Left hindlimb (tissue), 1 donor: ENCODE results near the gene TMEM255A.

Source experiments
- DNase-seq: peaks from one replicate; pipeline ENCODE4 v3.0.0-alpha.2; 2018

The TMEM255A gene

DNA sequence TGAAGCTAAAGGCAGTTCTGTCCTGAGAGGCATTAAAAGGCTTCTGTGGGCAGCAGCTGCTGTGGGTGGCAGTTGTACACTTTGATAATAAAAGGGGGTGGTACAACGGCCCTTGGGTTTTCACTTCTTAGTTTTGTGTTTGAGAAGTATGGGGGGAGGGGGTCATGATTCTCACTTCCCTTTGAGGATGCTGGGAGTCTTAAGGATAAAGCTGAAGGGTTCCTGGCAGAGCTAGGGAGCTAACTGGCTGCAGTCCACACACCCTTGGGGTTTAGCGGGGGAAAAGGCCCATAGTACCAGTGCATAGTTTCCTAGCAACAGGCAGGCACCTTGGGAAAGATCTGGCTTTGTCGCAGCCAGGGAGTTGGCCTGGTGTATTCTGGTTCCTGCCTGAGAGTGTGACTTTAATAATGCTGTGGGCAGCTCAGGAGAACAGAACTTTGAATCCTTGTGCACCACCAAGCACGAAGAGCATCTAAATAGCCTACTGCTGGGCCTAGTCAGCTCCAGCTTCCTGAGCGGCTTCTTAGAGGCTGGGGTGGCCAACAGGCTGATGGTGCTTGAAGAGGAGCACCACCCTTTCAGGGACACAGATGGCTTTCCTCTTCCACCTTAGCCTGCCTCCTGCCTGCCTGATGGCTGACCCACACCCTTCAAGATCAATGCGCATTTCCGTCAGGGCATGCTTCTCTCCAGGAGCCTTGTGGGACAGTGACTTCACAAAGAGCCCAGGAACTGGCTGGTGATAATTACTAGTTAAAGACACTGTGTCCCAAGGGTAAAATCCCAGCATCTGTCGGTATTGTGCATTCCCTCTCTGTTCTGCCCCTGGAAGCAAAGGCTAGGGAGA, 48.2 kb downstream of the TMEM255A start:
- DNase-seq, result no peak

DNA sequence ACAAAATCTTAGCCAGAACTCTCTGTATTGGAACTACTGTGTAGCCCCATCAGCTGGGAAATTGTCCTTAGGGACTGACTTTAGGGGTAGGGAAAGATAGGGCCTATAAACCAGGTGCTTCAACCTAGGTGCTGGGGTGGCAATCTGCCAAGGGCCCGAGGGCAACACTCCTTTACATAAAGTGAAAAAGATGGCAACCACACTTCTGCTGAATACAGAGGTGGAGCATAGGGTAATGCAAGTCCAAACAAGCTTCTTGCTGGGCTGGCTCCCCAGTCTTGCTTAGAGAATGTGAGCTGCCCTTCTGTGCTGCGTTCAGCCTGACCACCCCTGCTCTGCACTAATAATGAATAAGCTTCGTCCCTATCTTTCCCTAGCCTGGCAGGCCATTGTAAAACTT, 50.9 kb downstream of the TMEM255A start:
- no peak for DNase-seq

- no peak for DNase-seq
Measured at GRCh38 chrX:120253784-120254183, 57.5 kb downstream of the TMEM255A start.

DNA sequence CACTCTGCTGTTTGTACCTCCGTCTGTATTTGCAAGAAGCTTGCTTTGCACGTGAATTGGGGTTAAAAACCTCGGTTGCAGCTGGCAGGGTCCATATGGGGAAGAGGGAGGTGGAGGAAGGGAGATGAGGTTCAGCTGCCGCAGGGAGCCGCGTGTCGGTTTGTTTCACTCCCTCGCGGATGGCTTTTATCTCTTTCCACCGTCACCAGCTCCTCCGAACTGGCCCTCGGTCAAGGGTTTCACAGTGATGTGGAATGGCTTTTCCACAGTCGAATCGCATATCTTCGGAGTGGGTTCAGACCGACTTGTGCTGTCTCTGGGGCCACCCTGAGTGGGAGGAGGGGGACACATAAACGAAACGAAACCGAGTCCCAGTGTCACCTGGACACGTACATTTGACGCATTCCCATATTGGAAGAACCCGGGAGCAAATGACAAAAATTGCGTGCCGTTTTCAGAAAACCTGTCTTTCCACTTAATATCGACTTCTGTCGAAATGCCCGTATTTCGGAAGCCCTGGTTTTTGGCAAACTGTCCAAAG, 59.7 kb downstream of the TMEM255A start:
- peak; percentile 53 for DNase-seq

DNA sequence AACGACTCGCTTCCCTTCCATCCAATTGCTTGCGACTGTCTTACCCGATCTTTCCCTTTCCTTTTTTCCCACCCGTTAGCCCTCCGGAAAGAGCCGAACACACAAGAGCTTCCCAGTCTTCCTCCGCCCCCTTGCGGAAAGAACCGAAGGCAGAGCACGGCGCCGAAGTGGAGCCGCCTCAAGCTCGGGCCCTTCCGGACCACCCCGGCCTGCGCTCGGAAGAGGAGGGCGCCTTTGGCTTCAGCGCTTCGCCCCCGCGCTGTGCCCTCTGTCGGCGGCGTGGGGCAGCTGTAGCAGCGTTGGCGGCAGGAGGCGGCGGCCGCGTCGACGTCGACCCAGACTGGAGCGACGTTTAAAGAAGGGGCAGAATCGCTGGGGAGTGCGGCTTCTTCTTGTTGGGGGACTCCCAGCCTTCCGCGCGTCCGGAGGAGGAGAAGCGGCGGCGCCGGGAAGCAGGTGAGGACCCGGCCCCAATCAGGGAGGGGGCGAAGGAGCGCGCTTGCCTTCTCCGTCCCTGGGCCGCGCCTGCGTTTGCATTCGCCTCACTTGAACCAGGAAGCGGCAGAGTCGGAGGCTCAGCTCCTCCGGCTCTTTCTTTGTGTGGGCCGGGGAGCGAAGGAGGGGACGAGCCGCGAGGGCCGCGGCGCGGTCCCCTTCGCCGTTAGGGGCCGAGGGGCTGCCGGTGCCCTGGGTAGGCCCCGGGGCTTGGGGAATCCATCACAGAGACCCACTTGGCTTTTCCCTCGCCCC, 60.6 kb downstream of the TMEM255A start, which contains the start of gene ZBTB33:
Gene ZBTB33, plus strand, starts transcription at position 291 of the 750 bp plus-strand sequence. CDS start 2,604 bp downstream, outside the sequence.
- DNase-seq, result peak; percentile 95

DNA sequence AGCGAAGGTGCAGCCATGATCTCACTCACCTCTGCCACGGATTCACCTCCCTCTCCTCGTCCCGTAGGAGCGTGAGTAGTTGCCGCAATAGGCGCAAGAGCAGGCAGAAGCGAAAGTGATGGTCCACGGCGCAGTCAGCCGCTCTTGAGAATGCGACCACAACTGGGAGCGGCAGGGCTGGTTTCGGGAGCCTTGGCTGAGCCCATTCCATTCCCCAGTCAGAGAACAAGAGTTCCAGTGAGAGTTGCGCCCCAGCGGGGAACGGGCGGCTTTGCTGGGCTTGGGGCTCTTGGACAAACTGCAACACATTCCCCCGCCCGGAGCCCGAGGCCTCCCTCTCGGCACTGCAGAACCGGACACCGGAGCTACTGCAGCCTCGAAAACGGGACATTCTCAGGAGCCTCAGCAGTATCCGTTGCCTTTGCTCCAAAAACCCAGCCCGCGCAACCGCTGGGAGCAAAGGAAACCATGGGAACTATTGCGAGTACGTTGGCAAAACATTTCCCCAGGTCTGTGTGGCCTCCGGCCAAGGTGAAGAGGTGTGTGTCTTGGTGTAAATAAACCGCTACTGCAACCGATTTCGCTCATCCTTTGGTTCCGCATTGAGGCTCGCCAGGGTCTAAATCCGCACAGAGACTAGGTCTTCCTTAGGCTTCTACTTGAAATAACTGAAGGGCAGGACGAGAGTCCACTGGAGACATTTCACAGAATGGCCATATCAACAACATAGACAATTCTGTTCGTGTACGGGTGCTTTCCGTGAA, 66.3 kb downstream of the TMEM255A start:
- peak; percentile 83 for DNase-seq

- DNase-seq, result no peak
Measured at GRCh38 chrX:120244395-120244734, 66.9 kb downstream of the TMEM255A start.

DNA sequence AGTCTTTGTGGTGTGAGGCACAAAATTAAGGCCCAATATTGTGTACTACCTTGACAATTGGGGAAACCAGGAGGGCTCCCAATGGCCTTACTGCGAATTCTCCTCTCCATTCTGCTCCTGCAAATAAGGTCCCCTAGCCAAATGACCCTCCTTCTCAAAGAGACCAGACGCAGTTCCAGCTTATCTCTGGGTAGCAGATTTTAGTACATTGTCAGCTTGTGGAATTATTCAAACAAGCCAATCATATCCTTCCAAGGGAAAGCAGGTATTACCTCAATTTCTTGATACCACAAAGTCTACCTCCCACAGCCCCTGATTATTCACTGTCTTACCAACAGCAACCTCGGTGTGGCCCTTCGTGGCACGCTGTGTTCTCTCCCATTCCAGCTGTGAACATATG, 68.4 kb downstream of the TMEM255A start:
- no peak for DNase-seq

- DNase-seq, result no peak
Measured at GRCh38 chrX:120238933-120239332, 72.3 kb downstream of the TMEM255A start.

DNA sequence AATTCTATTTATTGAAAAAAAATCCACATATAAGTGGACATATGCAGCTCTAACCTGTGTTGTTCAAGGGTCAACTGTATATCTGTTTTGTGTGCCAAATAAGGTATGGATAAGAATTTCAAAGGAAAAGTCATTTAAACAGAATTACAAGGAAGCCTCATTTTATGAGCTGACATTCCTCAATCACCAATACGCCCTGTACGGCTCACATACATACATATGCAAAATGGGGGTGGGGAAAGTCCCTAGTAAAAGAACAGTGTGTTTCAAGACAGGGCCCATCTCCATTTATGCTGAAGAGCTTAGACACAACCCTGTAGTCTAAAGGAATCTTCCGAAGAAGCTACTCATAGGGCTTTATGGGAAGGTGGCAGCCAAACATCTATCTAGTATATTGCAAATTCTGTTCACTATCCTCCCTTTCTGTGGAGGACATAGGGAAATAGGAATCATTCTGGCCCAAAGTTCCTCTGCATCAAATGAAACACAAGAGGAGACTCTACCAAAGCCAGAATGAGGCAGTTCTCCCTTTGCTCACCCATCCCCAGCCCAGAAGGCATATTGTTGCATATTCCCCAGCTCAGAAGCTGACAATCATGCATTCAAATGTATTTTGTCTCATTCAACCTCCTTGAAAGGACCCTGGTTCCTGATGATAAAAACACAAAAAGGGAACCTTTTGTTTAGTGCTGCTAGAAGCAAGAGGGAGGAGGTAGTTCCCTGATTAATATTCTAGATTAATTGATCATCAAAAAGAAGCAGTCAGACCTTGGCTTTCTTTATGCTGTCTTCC, 74.4 kb downstream of the TMEM255A start:
- DNase-seq, result no peak

GRCh38 chrX:120235284-120235683, 76.0 kb downstream of the TMEM255A start:
- no peak for DNase-seq

GRCh38 chrX:120228187-120228908, 82.9 kb downstream of the TMEM255A start:
- DNase-seq, result no peak

DNA sequence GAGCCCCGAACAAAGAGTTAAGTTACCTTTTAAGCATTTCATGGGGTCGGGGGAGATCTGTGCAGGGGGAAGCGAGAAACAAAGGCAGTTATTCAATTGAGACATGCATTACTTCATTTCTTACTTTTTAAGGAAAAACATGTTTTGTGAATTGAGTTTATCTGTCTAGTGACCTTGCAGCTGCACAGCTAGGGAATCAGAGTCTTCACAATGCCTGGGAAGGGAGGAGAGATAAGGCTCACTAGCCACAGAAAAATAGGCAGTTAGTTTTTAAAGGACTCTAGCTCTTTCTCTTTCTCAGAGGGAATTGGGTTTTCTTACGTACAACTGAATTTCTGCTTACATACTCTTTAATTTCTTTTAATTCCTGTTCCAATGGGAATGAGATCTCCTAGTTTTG, 86.9 kb downstream of the TMEM255A start:
- no peak for DNase-seq

DNA sequence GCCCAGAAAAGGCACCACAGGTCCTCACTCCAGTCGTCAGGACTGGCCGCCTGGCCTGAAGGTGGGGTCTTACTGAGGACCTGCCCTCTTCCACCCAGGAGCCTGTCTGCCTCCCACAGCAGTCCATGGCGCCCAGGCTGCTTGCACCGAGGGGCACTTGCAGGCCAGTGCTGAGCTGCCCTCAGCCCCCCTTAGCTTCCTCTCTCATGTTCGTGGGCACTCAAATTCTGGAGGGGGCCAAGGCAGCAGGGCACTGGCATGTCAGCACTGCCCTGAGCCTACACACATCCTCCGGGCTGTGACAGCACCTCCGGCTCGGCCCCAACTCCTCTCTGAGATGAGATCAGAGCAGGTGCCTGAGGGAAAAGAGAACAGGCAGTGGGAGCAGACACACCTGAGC, 87.9 kb downstream of the TMEM255A start:
- DNase-seq, result no peak

- peak; percentile 41 for DNase-seq
Measured at GRCh38 chrX:120213438-120214265, 97.6 kb downstream of the TMEM255A start.
